Activated naive CD8-positive, alpha-beta T cell treated with anti-CD3 and anti-CD28 coated beads for 36 hours (primary cell): ENCODE data around the gene SETBP1. TPM values are rescaled to one million over a fixed set of nuclear protein-coding genes. Genes with fewer than 3 reads are reported as not detected.

ENCODE experiments used
- DNase-seq: peaks from one replicate; pipeline ENCODE4 v3.0.0; 2021
- H3K27ac Mint-ChIP-seq: one replicate; pipeline ENCODE4 v1.8.0; 2022; ENCODE audit warnings: mild to moderate bottlenecking, moderate library complexity, mixed read lengths
- H3K27me3 Mint-ChIP-seq: one replicate; pipeline ENCODE4 v1.8.0; 2022; ENCODE audit warnings: mild to moderate bottlenecking, mixed read lengths
- H3K36me3 Mint-ChIP-seq: one replicate; pipeline ENCODE4 v1.8.0; 2021; ENCODE audit warnings: mild to moderate bottlenecking, mixed read lengths
- H3K4me1 Mint-ChIP-seq: one replicate; pipeline ENCODE4 v1.8.0; 2021; ENCODE audit warnings: mixed read lengths
- H3K4me3 Mint-ChIP-seq: one replicate; pipeline ENCODE4 v1.8.0; 2022; ENCODE audit warnings: mild to moderate bottlenecking, moderate library complexity, mixed read lengths
- H3K9me3 Mint-ChIP-seq: one replicate; pipeline ENCODE4 v1.8.0; 2022; ENCODE audit warnings: mixed read lengths
- total RNA-seq, 2 experiments: library from RNA; stranded (reverse); gene quantifications; one replicate each; pipeline ENCODE4 v1.2.3, GENCODE V29; 2021

The SETBP1 gene
- total RNA-seq, 2 experiments from 2014 or later: 3.8 to 3.9 TPM

- peaks cover 14% of the 10 kb centered on the region for H3K4me1 Mint-ChIP-seq
- H3K27me3 Mint-ChIP-seq: peaks cover 30% of the 10 kb centered on the region
- peaks cover 1% of the 10 kb centered on the region for H3K9me3 Mint-ChIP-seq
- H3K4me3 Mint-ChIP-seq: no peak overlapping the region
- H3K36me3 Mint-ChIP-seq: no peaks in the 10 kb centered on the region
- no peak for DNase-seq
- H3K27ac Mint-ChIP-seq: no peak overlapping the region
These were observed 142.6 kb downstream of the SETBP1 start for GRCh38 chr18:44823286-44823685.

GRCh38 chr18:44823782-44824181 lies 143.1 kb downstream of the SETBP1 start:
- H3K4me1 Mint-ChIP-seq: peaks cover 12% of the 10 kb centered on the region
- H3K36me3 Mint-ChIP-seq: no peaks in the 10 kb centered on the region
- no peaks in the 10 kb centered on the region for H3K9me3 Mint-ChIP-seq
- no peak overlapping the region for H3K27ac Mint-ChIP-seq
- H3K27me3 Mint-ChIP-seq: peaks cover 30% of the 10 kb centered on the region
- DNase-seq: no peak
- H3K4me3 Mint-ChIP-seq: no peak overlapping the region

- DNase-seq: no peak
- H3K36me3 Mint-ChIP-seq: no peaks in the 10 kb centered on the region
- peaks cover 36% of the 10 kb centered on the region for H3K27me3 Mint-ChIP-seq
- no peak overlapping the region for H3K27ac Mint-ChIP-seq
- H3K4me1 Mint-ChIP-seq: peaks cover 5% of the 10 kb centered on the region
- no peak overlapping the region for H3K4me3 Mint-ChIP-seq
- H3K9me3 Mint-ChIP-seq: no peaks in the 10 kb centered on the region
These were observed 144.2 kb downstream of the SETBP1 start for GRCh38 chr18:44824884-44825283.

DNA sequence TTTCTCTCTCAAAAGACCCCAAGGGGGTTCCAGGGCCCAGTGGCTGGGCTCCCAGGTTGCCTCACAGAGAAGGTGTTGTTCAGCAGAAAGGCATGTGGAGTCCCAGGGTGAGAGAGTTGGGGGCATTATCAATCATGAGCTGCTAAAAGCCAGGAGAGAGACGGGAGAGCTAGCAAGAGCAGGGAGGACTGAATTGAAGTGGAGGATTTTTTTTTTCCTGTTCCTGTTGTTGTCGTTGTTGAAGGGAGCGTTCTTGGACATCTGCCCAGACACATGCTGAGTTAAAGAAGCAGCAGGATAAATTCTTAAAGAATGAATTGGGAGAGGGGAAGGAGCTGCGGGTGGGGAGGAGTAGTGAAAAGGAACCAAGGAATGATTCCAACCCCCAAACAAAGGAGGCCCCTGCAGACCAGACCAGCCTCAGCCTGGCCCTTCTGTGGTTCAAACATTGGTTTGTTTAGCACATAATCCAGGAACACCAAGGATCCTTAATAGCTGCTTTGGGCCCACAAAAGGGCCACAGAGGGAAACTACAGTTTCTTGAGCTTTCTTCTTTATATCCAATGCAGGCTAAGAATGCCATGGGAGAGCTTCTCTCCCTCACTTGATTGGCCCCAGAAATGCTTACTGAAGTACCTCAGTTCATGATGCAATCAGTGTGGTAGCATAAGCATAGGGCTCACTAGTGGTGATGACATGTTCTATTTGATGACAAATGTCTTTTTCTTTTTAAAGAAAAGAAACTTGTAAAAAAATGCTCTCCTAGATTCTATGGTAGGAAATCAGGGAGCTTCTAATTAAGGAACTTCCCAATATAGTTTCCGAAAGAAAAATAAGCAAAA lies 146.0 kb downstream of the SETBP1 start:
- Mint-ChIP-seq H3K27ac (no peak overlapping the region), H3K9me3 (no peaks in the 10 kb centered on the region), H3K36me3 (no peaks in the 10 kb centered on the region), H3K4me3 (no peak overlapping the region), H3K4me1 (peaks cover 5% of the 10 kb centered on the region), H3K27me3 (peaks cover 29% of the 10 kb centered on the region)
- DNase-seq: no peak

DNA sequence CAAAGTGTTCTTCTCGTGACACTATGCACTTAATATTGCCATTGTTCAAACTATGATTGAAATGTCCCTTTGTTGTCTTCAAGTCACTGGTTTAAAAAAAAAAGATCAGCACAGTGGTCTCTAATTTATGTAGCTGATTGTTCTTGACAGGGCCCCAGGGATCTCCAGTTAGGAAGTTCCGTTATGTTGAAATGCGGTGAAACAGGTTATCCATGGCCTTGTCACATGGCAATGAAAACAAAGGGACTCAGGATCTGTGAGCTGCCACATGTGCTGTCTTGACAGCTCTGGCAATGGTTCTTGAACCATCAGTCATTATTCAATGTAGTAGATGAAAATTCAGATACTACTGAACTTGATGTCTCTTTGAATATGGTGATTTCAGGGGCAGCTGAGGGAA lies 147.4 kb downstream of the SETBP1 start:
- no peaks in the 10 kb centered on the region for H3K9me3 Mint-ChIP-seq
- H3K27me3 Mint-ChIP-seq: peaks cover 24% of the 10 kb centered on the region
- no peak for DNase-seq
- H3K27ac Mint-ChIP-seq: no peak overlapping the region
- H3K4me3 Mint-ChIP-seq: no peak overlapping the region
- no peaks in the 10 kb centered on the region for H3K36me3 Mint-ChIP-seq
- H3K4me1 Mint-ChIP-seq: peaks cover 5% of the 10 kb centered on the region

DNA sequence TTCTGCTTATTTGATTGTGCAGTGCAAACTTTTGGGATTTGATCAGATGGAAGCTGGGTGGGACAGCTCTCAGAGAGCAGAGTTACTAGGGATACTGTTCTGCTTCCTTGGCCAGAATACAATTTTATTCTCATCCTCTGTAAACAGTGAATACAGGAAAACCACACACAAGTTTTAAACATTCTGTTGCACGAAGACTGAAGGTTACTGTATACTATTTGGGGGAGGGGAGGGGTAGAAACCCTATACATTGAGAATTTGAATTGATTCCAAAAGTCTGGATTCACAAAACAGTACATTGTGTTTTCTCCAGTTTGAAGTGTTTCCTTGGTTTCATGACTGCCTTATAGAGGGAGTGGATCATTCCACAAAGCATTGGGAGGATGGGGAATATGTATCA lies 149.9 kb downstream of the SETBP1 start:
- no peaks in the 10 kb centered on the region for H3K36me3 Mint-ChIP-seq
- no peak for DNase-seq
- H3K27ac Mint-ChIP-seq: no peak overlapping the region
- H3K27me3 Mint-ChIP-seq: peaks cover 11% of the 10 kb centered on the region
- no peaks in the 10 kb centered on the region for H3K9me3 Mint-ChIP-seq
- no peak overlapping the region for H3K4me3 Mint-ChIP-seq
- no peaks in the 10 kb centered on the region for H3K4me1 Mint-ChIP-seq

DNA sequence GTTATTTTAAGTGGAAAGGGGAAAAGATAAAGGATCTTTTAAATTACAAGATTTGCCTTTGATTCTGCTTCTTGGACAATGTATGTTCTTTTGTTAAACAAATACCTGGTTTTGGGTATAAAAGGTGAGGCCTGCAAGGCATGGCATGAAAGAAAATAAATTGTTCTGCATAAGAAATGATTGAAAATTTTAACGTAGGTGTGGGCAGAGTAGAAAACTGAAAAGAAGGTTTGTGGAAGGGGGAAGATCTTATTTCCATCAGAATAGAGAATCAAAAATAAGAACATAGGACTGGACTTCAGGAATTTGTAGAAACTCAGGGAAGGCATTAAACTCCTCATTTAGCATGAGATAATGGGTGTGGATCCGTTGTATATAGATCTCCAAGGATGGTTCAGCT lies 153.1 kb downstream of the SETBP1 start:
- peaks cover 8% of the 10 kb centered on the region for H3K27me3 Mint-ChIP-seq

DNA sequence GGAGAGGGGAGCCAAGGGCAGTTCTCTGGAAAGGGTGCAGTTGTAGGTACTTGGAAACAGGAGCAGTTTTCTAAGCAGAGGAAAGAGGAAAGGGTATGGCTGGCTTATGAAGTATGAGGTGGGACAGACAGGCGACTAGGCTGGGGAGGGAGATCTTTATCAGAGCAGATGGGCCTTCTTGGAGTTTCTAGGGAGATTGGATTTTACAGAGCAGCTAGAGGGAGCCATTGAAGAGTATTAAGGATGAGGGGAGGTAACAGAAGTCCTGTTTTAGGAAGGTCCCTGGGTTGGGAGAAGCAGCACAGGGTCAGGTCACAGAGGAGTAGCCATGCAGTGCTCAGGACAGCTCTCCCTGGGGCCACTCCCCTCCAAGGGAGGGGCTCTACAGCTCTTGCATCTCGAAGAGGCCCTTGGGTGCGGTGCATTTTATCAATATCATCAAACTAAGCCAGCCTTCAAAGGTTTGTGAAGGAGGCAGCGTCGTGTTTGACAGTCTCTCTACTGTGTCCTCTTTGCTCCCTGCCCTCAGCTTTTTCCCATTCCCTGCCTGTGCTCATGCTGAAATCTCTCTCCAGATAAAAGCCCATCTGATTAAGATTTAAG lies 154.3 kb downstream of the SETBP1 start:
- H3K36me3 Mint-ChIP-seq: no peaks in the 10 kb centered on the region
- H3K4me1 Mint-ChIP-seq: peaks cover 16% of the 10 kb centered on the region
- no peaks in the 10 kb centered on the region for H3K9me3 Mint-ChIP-seq
- no peak for DNase-seq
- peaks cover 11% of the 10 kb centered on the region for H3K27me3 Mint-ChIP-seq
- no peak overlapping the region for H3K4me3 Mint-ChIP-seq
- no peak overlapping the region for H3K27ac Mint-ChIP-seq

More for the DNA sequence above, 153.1 kb downstream of the SETBP1 start:
- no peak overlapping the region for H3K4me3 Mint-ChIP-seq
- H3K9me3 Mint-ChIP-seq: no peaks in the 10 kb centered on the region
- DNase-seq: no peak
- peaks cover 6% of the 10 kb centered on the region for H3K4me1 Mint-ChIP-seq
- H3K36me3 Mint-ChIP-seq: no peaks in the 10 kb centered on the region
- no peak overlapping the region for H3K27ac Mint-ChIP-seq

DNA sequence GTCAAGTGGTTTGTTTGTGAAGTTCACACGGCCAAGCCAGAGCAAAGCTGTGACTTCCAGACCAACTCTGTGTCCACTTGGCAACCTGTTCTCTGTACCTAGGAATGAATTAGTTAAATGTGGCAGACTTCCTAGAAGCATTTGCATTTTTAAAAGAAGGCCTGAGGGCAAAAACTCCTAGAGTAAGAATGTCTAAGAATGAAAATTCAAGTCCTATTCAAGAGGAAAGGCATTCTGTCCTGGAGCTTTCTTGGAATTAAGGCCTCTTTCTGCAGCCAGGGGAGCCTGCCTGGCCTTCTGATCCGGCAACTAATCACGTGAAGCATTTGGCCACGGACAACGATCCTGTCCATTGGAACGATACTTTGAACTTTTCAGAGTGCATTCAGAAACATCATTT lies 155.0 kb downstream of the SETBP1 start:
- Mint-ChIP-seq H3K27ac (no peak overlapping the region), H3K9me3 (no peaks in the 10 kb centered on the region), H3K36me3 (no peaks in the 10 kb centered on the region), H3K27me3 (peaks cover 16% of the 10 kb centered on the region), H3K4me3 (no peak overlapping the region), H3K4me1 (peaks cover 16% of the 10 kb centered on the region)
- no peak for DNase-seq

GRCh38 chr18:44836263-44836662 lies 155.6 kb downstream of the SETBP1 start:
- Mint-ChIP-seq H3K27me3 (peaks cover 16% of the 10 kb centered on the region), H3K9me3 (no peaks in the 10 kb centered on the region), H3K27ac (no peak overlapping the region), H3K4me3 (no peak overlapping the region), H3K36me3 (no peaks in the 10 kb centered on the region), H3K4me1 (peaks cover 16% of the 10 kb centered on the region)
- no peak for DNase-seq

- Mint-ChIP-seq H3K4me3 (no peak overlapping the region), H3K27ac (no peak overlapping the region), H3K36me3 (no peaks in the 10 kb centered on the region), H3K9me3 (no peaks in the 10 kb centered on the region), H3K27me3 (peaks cover 16% of the 10 kb centered on the region), H3K4me1 (peaks cover 16% of the 10 kb centered on the region)
- no peak for DNase-seq
These were observed 156.9 kb downstream of the SETBP1 start for GRCh38 chr18:44837482-44838180.

- Mint-ChIP-seq H3K36me3 (no peaks in the 10 kb centered on the region), H3K9me3 (no peaks in the 10 kb centered on the region), H3K27ac (peak overlapping the region; percentile 46), H3K4me3 (peak overlapping the region; percentile 19), H3K27me3 (peaks cover 16% of the 10 kb centered on the region), H3K4me1 (peaks cover 16% of the 10 kb centered on the region)
- DNase-seq: peak; percentile 61
These were observed 158.4 kb downstream of the SETBP1 start for GRCh38 chr18:44838971-44839666.

DNA sequence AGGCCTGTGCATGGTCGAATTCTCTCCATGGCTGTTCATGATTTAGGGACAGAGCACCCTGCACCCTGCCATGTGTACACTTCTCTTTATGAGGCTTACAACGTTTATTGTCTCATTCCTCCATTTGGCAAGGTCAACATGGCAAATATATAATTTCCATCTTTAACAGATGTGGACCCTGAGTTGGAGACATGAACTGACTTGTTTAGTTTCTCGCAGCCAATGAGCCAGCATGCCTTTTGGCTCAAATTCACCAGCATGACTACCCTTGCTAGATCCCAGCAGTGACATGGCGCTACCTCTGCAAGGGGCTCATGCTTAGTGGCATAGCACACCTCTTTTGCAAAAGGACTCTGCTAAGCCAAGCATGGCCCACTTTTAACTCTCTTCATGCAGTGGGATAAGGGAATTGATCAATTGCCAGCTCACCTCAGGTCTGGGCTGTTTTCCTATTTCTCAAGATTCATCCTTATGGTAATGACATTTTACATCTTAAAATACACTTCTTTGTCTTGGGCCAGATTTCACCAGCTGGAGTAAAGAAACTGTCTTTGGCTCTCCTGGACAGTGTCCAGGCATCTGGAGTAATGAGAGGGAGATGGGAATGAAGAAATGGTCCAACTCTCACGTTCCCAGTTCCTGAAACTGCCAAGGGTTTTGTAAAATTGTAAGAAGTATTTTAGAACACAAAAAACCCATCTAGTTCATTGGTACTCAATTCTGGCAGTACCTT lies 159.5 kb downstream of the SETBP1 start:
- Mint-ChIP-seq H3K4me1 (peaks cover 16% of the 10 kb centered on the region), H3K9me3 (no peaks in the 10 kb centered on the region), H3K4me3 (no peak overlapping the region), H3K27ac (no peak overlapping the region), H3K27me3 (peaks cover 16% of the 10 kb centered on the region), H3K36me3 (no peaks in the 10 kb centered on the region)
- no peak for DNase-seq

DNA sequence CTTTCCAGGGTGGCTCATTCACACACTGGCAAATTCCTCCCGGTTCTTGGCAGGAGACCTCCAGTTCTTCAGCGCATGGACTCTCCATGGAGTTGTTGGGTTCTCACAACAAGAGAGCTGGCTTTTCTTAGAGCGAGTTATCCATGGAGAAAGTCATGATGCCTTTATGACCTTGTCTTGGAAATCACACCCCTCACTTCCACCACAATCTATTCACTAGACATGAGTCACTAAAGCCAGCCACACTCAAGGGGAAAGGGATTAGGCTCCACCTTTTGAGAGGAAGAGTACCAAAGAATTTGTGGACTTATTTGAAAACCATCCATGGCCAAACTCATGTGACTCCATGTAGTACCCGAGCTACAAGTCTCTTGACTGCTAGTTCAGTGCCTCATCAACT lies 160.5 kb downstream of the SETBP1 start:
- H3K4me3 Mint-ChIP-seq: no peak overlapping the region
- H3K27me3 Mint-ChIP-seq: peaks cover 16% of the 10 kb centered on the region
- peaks cover 16% of the 10 kb centered on the region for H3K4me1 Mint-ChIP-seq
- no peak for DNase-seq
- no peak overlapping the region for H3K27ac Mint-ChIP-seq
- no peaks in the 10 kb centered on the region for H3K36me3 Mint-ChIP-seq
- H3K9me3 Mint-ChIP-seq: no peaks in the 10 kb centered on the region
